HG03521 (cell line): ENCODE results near the gene KDM4C.

Experiments
- ATAC-seq: cut with Tn5 transposase; IDR thresholded peaks from one replicate; pipeline ENCODE4 v1.9.1; 2021; ENCODE audit warnings: mild to moderate bottlenecking, moderate library complexity; ENCODE audit not compliant: unreplicated experiment

Gene KDM4C

DNA sequence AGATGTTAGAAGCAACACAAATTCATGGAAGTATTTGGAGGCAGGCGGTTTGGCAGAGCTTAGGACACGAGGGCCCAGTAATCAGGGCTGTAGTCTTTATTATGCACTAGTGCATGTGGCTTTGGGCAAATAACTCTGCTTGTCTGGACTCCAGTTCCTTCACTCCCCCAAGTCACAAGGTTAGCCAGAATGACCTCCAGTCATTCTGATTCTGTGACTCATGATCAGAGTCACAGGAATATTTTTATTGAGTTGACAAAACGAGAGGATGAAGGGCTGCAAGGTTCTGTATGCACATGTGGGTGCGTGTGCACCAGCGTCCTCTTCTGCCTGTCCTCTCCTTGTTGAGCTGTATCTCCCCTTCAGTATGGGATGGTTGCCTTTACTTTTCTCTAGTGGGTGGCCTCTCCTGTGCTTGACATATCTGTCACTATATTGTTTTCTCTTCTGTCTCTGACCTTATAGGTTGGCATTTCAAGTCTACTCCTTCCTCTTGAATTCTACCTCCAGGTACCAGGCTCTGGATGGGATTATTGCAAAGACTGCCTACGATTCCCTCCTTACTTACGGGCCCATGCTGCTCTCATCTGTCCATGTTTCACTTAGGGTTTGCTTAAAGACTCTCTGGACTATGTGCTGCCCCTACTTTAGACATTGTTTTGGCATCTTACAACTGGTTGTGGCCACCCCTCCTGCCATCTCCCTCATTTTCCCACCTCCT is 94.6 kb downstream of the KDM4C start:
- no peak for ATAC-seq

DNA sequence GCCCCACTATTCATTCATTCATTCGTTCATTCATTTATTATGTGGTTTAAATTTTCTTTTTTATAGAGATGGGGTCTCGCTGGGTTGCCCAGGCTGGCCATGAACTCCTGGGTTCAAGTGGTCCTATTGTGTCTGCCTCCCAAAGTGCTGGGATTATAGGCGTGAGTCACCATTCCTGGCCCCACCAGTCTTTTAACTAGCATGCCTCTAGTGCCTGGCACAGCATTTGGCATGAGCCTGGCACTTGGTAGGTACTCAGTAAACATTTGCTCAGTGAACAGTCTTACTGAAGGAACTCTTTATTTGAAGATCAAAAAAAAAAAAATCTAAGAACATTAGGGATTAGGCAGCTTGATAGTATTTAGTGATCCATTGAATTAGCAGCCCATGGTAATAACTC is 98.1 kb downstream of the KDM4C start:
- ATAC-seq = no peak

DNA sequence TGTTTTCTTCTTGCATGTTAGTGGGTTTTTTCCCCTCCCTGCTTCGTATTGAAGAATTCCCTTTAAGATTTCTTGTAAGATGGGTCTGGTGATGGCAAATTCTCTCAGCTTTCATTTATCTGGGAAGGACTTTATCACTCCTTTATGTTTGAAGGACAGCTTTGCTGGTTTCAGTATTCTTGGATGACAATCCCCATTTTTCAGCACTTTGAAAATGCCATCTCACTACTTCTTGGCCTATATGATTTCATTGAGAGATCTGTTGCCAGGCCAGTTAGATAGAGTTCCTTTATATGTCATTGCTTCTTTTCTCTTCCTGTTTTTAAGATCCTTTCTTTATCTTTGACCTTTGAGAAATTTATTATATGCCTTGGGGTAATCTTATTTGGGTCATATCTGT is 106.3 kb downstream of the KDM4C start:
- no peak for ATAC-seq

DNA sequence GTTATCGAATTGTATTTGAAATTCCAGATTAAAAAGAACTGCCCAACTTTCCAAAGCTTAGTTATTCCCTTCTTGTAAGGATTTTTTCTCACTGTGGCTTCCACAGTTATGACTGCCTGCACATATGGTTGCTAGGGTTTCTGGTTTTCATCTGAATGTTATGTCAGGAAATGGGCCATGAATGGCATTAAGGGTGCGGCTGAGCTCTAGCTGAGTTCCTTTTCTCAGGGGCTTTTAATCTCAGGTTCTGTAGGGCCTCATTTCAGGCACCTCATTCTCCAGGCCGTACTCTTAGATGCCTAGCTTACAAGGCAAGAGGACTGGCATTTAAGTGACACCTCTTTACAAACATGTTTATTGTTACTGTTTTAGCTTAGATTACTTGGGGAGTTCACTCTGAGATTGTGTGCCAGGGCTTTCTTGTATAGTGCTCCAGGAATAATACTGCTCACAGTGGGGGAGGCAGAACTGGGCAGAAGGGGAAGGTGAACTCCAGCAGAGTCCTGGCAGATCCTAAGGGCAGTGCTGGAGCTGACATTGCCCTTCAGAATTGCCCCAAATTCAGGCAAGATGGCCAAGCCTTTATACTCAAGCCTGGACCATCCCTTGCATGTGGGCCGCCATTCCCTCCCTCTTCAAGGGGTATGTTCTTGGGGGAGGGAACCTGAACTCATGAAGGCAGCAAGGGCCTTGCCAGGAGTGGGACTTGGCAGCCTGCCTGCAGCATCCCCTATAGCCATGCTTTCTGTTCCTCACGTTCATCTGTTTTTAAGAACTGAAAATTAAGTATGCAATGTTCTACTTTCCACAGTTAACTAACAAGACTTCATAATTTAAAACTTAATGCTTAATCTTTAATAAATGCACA is 111.5 kb downstream of the KDM4C start:
- no peak for ATAC-seq

DNA sequence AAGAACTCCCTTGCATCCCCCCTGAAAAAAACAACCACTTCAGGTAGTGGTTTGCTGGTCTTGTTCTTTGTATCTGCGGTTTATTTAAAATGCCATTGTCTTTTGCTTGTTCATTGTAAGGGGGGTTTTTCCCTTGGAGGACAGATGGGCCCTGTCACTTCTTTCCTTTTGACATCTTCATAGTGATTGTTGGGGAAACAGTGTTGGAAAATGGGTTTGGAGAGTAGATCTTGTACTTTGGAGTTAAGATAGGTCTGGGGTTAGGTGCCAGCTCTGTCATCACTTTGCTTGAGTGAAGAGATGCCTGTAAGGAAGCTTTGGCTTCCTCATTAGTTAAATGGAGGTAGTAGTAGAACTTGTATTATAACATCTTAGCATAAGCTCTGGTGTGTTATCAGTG is 112.4 kb downstream of the KDM4C start:
- no peak for ATAC-seq

DNA sequence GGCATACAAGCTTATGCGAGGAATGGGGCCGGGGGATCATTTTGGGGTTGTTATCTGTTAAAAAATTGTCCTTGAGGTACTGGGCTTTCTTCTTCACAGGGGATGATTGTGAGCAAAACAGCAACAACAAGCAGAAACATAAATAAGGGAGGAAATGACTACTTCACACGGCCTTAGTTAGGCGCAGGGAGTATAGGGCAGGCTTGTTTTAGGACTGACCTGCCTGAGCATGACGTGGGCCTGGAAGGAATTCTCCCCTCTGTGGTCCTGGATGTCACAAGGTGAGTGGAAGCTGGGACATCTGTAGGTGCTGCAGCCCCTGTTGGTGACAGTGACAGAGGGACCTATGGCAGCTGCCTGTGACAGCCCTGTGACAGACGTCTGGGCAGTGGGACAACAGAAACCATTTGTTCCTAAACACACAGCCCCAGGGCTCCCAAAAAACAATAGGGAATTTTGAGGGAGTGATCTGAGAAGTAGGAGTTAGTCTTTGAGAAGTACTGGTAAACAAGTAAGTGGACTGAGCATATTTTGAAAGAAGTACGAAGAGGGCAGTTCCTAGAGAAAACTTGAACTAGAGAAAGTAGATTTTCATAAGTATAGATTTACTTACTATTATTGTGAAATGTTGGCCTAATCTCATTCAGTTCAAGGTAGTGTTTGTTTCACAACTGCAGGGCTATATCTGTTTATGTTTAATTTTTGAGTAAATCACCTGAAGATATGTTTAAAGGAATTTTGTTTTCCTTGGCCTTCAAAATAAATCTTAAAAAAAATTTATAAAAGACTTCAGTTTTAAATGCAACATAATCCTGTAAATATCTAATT is 113.1 kb downstream of the KDM4C start:
- no peak for ATAC-seq

DNA sequence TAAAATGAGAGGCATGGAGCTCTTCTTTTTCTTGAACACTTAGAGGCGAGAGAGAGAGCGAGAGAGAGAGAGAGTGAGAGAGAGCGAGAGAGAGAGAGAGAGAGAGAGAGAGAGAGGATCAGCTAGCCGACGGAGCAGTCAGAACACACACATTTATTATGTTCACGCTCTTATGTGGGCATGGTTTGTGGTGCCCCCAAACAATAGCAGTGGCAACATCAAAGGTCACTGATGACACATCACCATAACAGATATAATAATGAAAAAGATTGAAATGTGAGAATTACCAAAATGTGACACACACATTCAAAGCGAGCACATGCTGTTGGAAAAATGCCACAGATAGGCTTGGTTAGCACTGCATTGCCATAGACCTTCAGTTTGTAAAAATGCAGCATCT is 116.1 kb downstream of the KDM4C start:
- no peak for ATAC-seq

DNA sequence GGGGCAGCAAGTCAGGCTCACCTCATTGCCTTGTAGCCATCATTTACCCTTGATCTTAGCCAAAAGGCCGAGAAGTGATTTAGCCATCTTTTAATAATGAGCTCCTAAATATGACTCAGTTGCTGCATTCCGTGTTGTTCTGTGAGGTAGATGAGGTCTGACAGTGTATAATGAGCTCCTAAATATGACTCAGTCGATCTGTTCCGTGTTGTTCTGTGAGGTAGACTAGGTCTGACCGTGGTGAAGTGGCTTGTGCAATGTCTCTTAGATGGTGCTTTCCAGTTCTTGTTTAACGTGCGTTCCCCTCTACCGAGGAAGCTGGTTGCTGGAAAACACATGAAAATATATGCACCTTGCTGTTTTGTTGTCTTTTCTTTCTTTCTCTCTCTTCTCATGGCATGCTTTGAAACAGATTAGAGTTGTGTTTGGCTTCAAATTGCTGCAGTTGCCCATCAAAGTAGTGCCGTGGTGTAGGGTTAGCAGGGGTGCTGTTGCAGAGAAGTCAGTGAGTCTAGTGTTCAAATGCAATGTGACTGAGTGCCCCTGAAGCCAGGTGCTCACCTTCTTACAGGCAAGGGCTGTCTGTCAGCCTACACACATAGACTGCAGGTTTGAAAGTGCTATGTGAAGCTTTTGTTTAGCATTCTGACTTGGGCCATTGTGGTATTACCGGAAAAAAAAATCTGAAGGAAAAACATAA is 118.6 kb downstream of the KDM4C start:
- ATAC-seq = no peak

DNA sequence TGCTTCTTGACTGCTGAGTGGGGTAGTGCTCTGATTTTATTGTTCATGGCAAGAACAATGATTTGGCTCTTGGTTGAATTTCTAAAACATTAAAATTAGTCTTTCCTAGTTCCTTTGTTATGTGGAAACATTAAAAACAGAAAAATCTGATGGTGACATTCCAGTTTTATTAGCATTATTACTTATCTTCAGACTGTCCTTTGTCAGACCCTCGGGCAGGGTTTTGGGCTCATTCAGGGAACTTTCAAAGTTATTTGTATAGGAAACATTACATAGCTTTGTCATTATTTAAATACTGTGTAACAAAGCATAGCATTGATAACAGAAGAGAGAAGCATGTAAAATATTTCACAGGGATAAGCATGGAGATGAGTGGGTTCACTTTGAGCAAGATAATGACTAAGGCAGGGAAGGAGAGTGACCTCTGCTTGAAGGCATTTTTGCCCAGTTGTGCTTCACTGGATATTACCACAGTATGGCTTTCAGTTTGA is 119.9 kb downstream of the KDM4C start:
- ATAC-seq = no peak

DNA sequence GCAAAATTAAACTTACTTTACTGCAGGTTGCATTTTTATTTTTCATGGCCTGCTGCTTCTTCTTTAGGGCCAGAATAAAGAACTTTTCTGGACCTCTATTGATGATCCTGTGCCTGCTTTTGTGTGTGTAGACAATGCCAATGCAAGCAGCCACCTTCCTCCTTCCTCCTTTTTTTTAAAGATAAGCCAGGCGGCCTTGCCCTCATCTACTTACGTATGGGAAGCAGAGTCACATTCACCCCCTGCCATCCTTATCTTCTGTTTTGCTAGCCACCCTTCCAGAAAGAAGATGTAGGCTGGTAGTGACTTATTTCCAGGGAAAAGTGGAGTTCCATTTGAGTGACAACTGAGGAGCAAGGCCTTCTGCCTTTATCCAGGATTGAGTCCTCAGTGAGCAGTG is 122.9 kb downstream of the KDM4C start:
- ATAC-seq = no peak

DNA sequence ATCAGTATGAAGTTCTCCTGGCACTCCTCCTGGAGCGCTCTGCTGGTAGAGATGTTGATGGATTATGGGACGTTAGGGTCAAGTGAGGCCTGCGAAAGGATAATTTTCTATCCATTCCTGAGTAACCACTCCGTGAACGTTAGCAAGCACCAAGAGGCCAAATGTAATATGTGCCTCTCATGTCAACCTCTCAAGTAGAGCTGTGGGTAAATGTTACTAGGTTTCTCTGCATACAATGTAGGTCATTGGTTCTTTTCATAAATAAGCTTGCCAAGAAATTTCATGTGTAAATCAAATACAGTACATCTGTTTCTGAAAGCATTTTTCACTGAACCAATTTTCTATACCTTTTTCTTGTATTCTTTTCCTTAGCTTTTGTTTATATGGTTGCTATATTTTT is 126.3 kb downstream of the KDM4C start:
- no peak for ATAC-seq

DNA sequence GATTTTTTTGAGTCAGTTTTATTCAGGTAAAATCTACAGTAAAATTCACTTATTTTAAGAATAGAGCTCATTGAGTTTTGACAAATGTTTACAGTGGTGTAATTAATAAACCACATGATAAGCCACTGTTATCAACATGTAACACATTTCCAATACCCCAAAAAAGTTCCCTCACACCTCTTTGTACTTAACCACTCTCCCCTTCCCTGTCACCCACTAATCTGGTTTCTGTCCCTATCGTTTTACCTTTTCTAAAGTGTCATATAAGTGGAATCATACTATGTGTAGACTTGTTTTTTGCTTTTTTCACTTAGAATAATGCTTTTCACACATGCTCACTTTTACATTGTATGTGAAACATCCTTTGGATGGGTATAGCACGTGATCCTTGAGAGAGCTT is 127.2 kb downstream of the KDM4C start:
- ATAC-seq = no peak

DNA sequence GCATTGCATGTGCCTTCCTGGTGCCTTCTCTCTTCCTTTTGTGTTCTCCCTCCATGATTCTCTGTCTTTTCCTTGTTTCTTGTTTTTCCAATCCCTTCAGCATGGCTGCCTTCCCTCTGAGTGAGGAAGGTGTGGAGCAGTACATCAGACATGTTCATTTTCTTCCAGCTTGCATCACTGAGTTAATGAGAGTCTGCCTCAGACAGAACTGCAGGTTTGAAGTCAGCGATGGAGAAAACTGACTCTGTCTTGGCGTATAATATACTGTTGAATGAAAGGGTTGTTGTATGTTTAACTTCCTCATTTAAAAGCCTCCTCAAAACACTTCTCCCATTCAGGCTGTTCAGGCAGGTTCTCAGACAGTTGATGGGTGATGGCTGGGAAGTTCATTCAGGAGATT is 129.3 kb downstream of the KDM4C start:
- ATAC-seq = no peak

DNA sequence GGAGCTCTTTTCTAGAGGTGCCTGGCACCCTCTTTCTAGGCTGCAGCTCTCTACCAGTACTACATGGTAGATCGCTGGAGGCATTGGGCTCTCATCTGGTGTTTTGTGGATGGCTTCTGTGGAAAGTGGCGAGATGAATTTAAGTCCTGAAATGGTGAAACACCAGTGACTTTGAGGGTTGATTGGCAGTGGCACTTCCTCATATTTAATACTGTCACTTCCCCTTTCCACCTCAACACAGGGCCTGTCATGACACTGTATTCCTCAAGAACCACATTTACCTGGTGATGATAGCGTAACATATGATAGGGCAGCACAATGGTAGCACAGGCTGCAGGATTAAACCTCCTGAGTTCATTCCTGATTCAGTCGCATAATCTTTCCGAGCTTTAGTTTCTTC is 132.1 kb downstream of the KDM4C start:
- no peak for ATAC-seq

DNA sequence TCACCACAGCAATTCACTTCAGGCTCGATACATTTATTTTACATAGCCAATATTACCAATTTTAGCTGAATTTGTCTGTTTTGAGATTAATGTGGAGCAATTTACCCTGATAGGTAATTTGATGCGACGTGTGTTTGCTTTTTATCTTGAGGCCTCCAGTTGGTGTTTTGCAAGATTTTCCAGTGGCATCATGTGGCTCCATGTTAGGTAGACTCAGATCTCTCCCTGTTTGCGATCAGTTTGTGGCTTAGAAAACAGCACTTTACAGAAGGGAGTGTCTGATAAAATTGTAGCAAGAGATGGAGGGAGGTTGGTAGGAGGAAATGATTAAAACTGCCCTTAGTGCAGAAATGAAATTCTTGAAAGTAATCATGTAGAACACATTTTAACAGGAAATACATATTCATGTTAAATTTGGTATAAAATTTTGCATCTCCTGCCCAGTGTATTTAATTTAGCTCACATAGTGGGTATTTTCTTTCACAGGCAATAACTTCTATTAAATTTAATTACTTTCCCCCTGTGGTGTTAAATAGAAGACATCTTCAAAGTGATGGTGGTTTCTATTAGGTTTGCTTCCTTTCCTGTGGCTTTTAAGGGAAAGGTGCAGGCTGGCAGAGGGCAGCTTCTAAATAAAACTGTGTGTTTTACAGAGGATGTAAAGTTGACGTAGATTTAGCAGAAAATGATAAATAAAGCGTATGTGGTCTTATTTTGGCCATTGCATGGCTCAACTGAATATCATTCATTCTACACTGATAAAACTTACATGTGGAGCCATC is 135.8 kb downstream of the KDM4C start:
- peak; percentile 17 for ATAC-seq

DNA sequence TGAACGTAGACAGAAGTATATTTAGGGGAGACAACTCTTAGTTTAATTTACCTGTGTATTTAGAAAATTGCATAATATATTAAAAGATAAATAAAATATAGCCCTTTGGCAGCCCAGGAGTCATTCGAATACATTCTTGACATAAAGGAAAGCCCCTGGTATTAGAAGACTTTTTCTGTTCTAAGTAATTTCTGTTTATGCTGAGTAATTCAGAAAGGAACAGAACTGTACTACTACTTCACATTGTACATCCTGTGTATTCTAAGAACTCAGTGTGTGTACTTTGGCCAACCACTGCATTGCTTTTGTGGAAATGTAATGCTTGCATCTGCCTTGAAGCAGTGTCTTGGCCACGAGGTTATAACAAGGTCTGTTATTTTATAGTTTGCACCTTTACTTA is 136.4 kb downstream of the KDM4C start:
- ATAC-seq = peak; percentile 94

DNA sequence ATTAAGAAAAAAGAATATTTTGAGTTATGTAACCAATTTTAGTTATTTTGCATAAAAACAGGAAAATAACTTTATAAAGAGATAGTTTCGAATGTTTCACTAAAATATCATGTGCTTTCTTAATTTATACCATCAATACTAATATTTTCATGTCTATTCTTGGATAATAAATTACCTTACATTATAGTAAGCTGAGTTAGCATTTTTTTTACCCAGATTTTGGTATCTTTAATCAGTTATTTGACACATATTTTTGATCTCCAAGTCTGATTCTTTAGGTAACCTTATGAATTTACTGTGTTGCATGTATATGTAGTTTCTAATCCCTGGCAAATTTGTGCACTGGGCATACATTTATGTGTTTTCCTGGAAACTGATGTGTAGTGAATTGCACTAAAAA is 138.0 kb downstream of the KDM4C start:
- ATAC-seq = no peak

DNA sequence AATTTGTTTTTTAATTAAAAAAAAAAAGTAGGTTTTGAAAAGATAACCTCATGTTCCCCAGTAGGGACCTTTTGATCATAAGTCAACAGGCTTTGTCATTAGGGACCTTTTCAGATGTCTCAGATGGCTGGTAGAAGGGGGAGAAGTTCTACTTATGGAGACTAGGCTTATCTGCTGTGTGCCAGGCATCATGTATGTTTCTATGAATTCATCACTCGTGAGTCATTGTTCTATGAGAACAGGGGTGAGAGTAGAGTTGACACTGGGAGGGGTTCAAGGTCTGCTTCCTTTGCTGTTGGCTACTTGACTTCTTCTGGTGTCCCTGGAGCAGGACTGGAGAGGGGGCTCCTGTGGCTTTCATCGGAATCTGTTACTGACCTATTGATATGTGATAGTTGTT is 138.8 kb downstream of the KDM4C start:
- ATAC-seq = no peak

DNA sequence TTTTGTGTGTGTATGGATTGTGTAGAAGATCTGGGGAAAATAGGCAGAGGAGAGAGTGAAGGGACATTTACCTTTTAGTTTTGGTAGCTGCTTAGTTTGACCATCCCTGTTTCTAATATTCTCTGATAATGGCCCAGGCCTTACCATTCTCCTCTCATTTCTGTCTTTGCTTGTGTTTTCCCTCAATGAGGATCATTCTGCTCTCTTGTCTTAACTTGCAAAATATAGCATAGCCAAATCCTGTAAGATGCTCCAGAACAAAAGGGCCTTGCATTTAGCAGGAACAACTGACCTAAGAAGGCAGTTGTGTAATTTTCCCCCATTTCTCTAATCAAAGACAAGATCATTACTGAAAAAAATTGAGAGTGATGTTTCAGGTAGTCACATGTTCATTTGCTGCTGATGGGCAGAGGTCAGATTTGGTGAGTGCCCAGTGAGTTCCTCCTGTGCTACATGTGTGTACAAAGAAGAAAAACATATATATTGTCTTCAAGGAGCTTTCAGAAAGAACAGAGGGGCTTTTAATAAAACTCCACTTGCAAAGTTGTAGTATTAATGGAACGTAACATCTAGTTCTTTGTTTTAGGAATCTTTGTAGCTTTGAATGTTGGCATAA is 139.5 kb downstream of the KDM4C start:
- ATAC-seq = no peak

DNA sequence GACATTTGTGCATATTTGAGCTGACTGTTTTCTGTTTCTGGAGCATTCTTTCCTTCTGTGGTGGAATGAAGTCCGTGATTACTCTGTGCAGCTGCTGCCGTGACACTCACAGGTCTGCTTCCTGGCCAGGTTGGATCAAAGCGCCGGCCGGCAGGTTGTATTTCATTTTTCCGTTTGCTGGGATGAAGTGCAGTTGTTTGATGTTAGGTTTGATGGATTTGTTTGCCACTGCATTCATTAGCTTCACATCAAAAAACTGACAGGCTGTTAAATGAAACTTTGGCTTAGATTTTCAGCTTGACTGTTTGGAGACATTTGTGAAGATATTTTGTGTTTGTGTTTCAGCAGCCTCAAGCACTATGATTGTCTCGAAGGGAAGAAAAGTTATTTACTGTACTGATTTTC is 140.1 kb downstream of the KDM4C start:
- no peak for ATAC-seq
